ENCODE measurements around the gene RGCC.

Gene RGCC

GRCh38 chr13:41514853-41515395 lies 57.6 kb downstream of the RGCC start:
- Histone ChIP-seq H3K36me3 (ENCODE audit: control insufficient read depth in 2 of 2, insufficient read depth in 2 of 2, low read length in 2 of 2) (no peaks in the 10 kb centered on the region), H3K27ac (ENCODE audit: low read length) (no peak overlapping the region), H3K4me3 (ENCODE audit: low read length in 2 of 2) (no peak overlapping the region), H3K4me1 (ENCODE audit: control insufficient read depth, insufficient read depth, low read length) (peaks cover 2% of the 10 kb centered on the region), H3K27me3 (ENCODE audit: control insufficient read depth in 1 of 2, insufficient read depth in 2 of 2, low read length in 2 of 2) (no peaks in the 10 kb centered on the region), H3K9me3 (ENCODE audit: control insufficient read depth in 2 of 2, low read length in 2 of 2) (peaks cover 4 to 5% of the 10 kb centered on the region in 2 donors), H3K9ac (ENCODE audit: low read length in 2 of 2) (no peak overlapping the region)

- no peaks in the 10 kb centered on the region for H3K36me3 ChIP-seq (ENCODE audit: control insufficient read depth in 2 of 2, insufficient read depth in 2 of 2, low read length in 2 of 2)
- no peak overlapping the region for H3K9ac ChIP-seq (ENCODE audit: low read length in 2 of 2)
- peaks cover 2% of the 10 kb centered on the region for H3K4me1 ChIP-seq (ENCODE audit: control insufficient read depth, insufficient read depth, low read length)
- no peak overlapping the region for H3K27ac ChIP-seq (ENCODE audit: low read length)
- H3K27me3 ChIP-seq (ENCODE audit: control insufficient read depth in 1 of 2, insufficient read depth in 2 of 2, low read length in 2 of 2) = no peaks in the 10 kb centered on the region
- H3K9me3 ChIP-seq (ENCODE audit: control insufficient read depth in 2 of 2, low read length in 2 of 2) = peaks cover 4 to 5% of the 10 kb centered on the region in 2 donors
- H3K4me3 ChIP-seq (ENCODE audit: low read length in 2 of 2) = no peak overlapping the region
Measured at GRCh38 chr13:41515491-41516139, 58.3 kb downstream of the RGCC start.

GRCh38 chr13:41516166-41516565 lies 58.8 kb downstream of the RGCC start:
- peaks cover 2% of the 10 kb centered on the region for H3K4me1 ChIP-seq (ENCODE audit: control insufficient read depth, insufficient read depth, low read length)
- peaks cover 4 to 5% of the 10 kb centered on the region in 2 donors for H3K9me3 ChIP-seq (ENCODE audit: control insufficient read depth in 2 of 2, low read length in 2 of 2)
- H3K4me3 ChIP-seq (ENCODE audit: low read length in 2 of 2) = no peak overlapping the region
- no peaks in the 10 kb centered on the region for H3K36me3 ChIP-seq (ENCODE audit: control insufficient read depth in 2 of 2, insufficient read depth in 2 of 2, low read length in 2 of 2)
- no peak overlapping the region for H3K27ac ChIP-seq (ENCODE audit: low read length)
- no peaks in the 10 kb centered on the region for H3K27me3 ChIP-seq (ENCODE audit: control insufficient read depth in 1 of 2, insufficient read depth in 2 of 2, low read length in 2 of 2)
- H3K9ac ChIP-seq (ENCODE audit: low read length in 2 of 2) = no peak overlapping the region

GRCh38 chr13:41516760-41517159 lies 59.4 kb downstream of the RGCC start:
- Histone ChIP-seq H3K27ac (ENCODE audit: low read length) (no peak overlapping the region), H3K9me3 (ENCODE audit: control insufficient read depth in 2 of 2, low read length in 2 of 2) (peaks cover 4 to 5% of the 10 kb centered on the region in 2 donors), H3K27me3 (ENCODE audit: control insufficient read depth in 1 of 2, insufficient read depth in 2 of 2, low read length in 2 of 2) (no peaks in the 10 kb centered on the region), H3K9ac (ENCODE audit: low read length in 2 of 2) (no peak overlapping the region), H3K36me3 (ENCODE audit: control insufficient read depth in 2 of 2, insufficient read depth in 2 of 2, low read length in 2 of 2) (no peaks in the 10 kb centered on the region), H3K4me3 (ENCODE audit: low read length in 2 of 2) (no peak overlapping the region), H3K4me1 (ENCODE audit: control insufficient read depth, insufficient read depth, low read length) (peaks cover 2% of the 10 kb centered on the region)

- H3K27me3 ChIP-seq (ENCODE audit: control insufficient read depth in 1 of 2, insufficient read depth in 2 of 2, low read length in 2 of 2) = no peaks in the 10 kb centered on the region
- H3K4me3 ChIP-seq (ENCODE audit: low read length in 2 of 2) = no peak overlapping the region
- H3K27ac ChIP-seq (ENCODE audit: low read length) = no peak overlapping the region
- no peaks in the 10 kb centered on the region for H3K36me3 ChIP-seq (ENCODE audit: control insufficient read depth in 2 of 2, insufficient read depth in 2 of 2, low read length in 2 of 2)
- H3K4me1 ChIP-seq (ENCODE audit: control insufficient read depth, insufficient read depth, low read length) = peaks cover 2% of the 10 kb centered on the region
- peaks cover 0 to 5% of the 10 kb centered on the region in 2 donors for H3K9me3 ChIP-seq (ENCODE audit: control insufficient read depth in 2 of 2, low read length in 2 of 2)
- no peak overlapping the region for H3K9ac ChIP-seq (ENCODE audit: low read length in 2 of 2)
Measured at GRCh38 chr13:41520016-41520659, 62.8 kb downstream of the RGCC start.
